Activated CD4-positive, alpha-beta T cell treated with anti-CD3 and anti-CD28 coated beads, Interleukin-2, amount 50 U/mL, for 16 hours (primary cell): ENCODE measurements around the gene FOXB1.

ENCODE experiments used
- DNase-seq: peaks from one replicate; pipeline ENCODE4 v3.0.0-alpha.2; 2020

FOXB1 gene

GRCh38 chr15:59999612-60000112 lies 4.4 kb upstream of the FOXB1 start:
- DNase-seq: no peak

GRCh38 chr15:60000113-60000823 lies 3.8 kb upstream of the FOXB1 start:
- DNase-seq: no peak

GRCh38 chr15:60000824-60001609 lies 3.1 kb upstream of the FOXB1 start:
- DNase-seq: no peak

GRCh38 chr15:60001610-60002527 lies 2.2 kb upstream of the FOXB1 start:
- DNase-seq: no peak

GRCh38 chr15:60002528-60003218 lies 1.4 kb upstream of the FOXB1 start:
- no peak for DNase-seq

- DNase-seq: peak; percentile 49
These were observed 685 bp upstream of the FOXB1 start for GRCh38 chr15:60003243-60004008.

GRCh38 chr15:60004846-60005351 lies 788 bp downstream of the FOXB1 start:
- DNase-seq: no peak

- DNase-seq: no peak
These were observed 1.5 kb downstream of the FOXB1 start for GRCh38 chr15:60005352-60006202.

- DNase-seq: peak; percentile 83
These were observed 2.2 kb downstream of the FOXB1 start for GRCh38 chr15:60006203-60006862.

GRCh38 chr15:60006873-60007272 lies 2.8 kb downstream of the FOXB1 start:
- no peak for DNase-seq

- DNase-seq: no peak
These were observed 5.2 kb downstream of the FOXB1 start for GRCh38 chr15:60009124-60009960.

GRCh38 chr15:60009980-60010732 lies 6.0 kb downstream of the FOXB1 start:
- no peak for DNase-seq

GRCh38 chr15:60010858-60011257 lies 6.7 kb downstream of the FOXB1 start:
- no peak for DNase-seq

GRCh38 chr15:60012695-60013094 lies 8.6 kb downstream of the FOXB1 start:
- DNase-seq: no peak

GRCh38 chr15:60017538-60018520 lies 13.7 kb downstream of the FOXB1 start:
- DNase-seq: peak; percentile 84

GRCh38 chr15:60020736-60021135 lies 16.6 kb downstream of the FOXB1 start:
- no peak for DNase-seq
